MM.1S (cell line): Measurements from ENCODE around the gene CCSAP.

Experiments used
- DNase-seq: peaks from one replicate; pipeline ENCODE4 v3.0.0-alpha.2; 2015
- H2AFZ ChIP-seq: fragments of 300-600 bp; sonication (generic); 2 replicates; pipeline ENCODE4 v1.6.0; 2016; ENCODE audit warnings: antibody characterized with exemption, low read length
- H3F3A ChIP-seq: fragments of 300-600 bp; sonication (generic); 2 replicates; pipeline ENCODE4 v1.6.1; 2016; ENCODE audit warnings: mild to moderate bottlenecking, antibody characterized with exemption, low read length, moderate library complexity, mixed read lengths; ENCODE audit not compliant: insufficient read depth
- H3K27ac ChIP-seq: fragments of 300-600 bp; sonication (generic); 2 replicates; pipeline ENCODE4 v1.5.1; 2016; ENCODE audit warnings: mild to moderate bottlenecking, low read length
- H3K27me3 ChIP-seq: fragments of 300-600 bp; sonication (generic); replicated peaks from 2 replicates; pipeline ENCODE4 v1.6.0; 2016; ENCODE audit warnings: low read length; ENCODE audit not compliant: insufficient read depth
- H3K36me3 ChIP-seq: fragments of 300-600 bp; sonication (generic); replicated peaks from 2 replicates; pipeline ENCODE4 v1.6.1; 2016; ENCODE audit warnings: mild to moderate bottlenecking, low read length, mixed read lengths; ENCODE audit not compliant: insufficient read depth
- H3K4me1 ChIP-seq: fragments of 300-600 bp; sonication (generic); 2 replicates; pipeline ENCODE4 v1.6.1; 2016; ENCODE audit warnings: low read length, mixed read lengths
- H3K4me2 ChIP-seq: fragments of 300-600 bp; sonication (generic); 2 replicates; pipeline ENCODE4 v1.6.0; 2016; ENCODE audit warnings: low read depth, low read length
- H3K4me3 ChIP-seq: fragments of 300-600 bp; sonication (generic); 2 replicates; pipeline ENCODE4 v1.5.1; 2016; ENCODE audit warnings: low read length, mixed read lengths
- H3K79me2 ChIP-seq: fragments of 300-600 bp; sonication (generic); 2 replicates; pipeline ENCODE4 v1.6.1; 2016; ENCODE audit warnings: mixed run types, low read length, mixed read lengths
- H3K9ac ChIP-seq: fragments of 300-600 bp; sonication (generic); 2 replicates; pipeline ENCODE4 v1.6.1; 2016; ENCODE audit warnings: low read length, mixed read lengths
- H3K9me2 ChIP-seq: fragments of 300-600 bp; sonication (generic); replicated peaks from 2 replicates; pipeline ENCODE4 v1.6.1; 2016; ENCODE audit warnings: mild to moderate bottlenecking, low read length, mixed read lengths; ENCODE audit not compliant: insufficient read depth
- H3K9me3 ChIP-seq: fragments of 300-600 bp; sonication (generic); replicated peaks from 2 replicates; pipeline ENCODE4 v1.6.1; 2016; ENCODE audit warnings: mild to moderate bottlenecking, low read length, mixed read lengths; ENCODE audit not compliant: insufficient read depth
- H4K20me1 ChIP-seq: fragments of 300-600 bp; sonication (generic); 2 replicates; pipeline ENCODE4 v1.6.1; 2016; ENCODE audit warnings: mild to moderate bottlenecking, low read length, moderate library complexity, mixed read lengths; ENCODE audit not compliant: insufficient read depth
- EZH2 ChIP-seq: fragments of 300-600 bp; sonication (generic); optimal IDR thresholded peaks from 2 replicates; pipeline ENCODE3; 2017; ENCODE audit warnings: low read depth, mild to moderate bottlenecking, antibody characterized with exemption, low read length, mixed read lengths
- EZH2phosphoT487 ChIP-seq: fragments of 300-600 bp; sonication (generic); IDR thresholded peaks from 2 replicates; pipeline ENCODE4 v1.6.1; 2018; ENCODE audit warnings: antibody characterized with exemption, low read length
- TF ChIP-seq, protein P1 (sequence below): fragments of 300-600 bp; sonication (generic); IDR thresholded peaks from 2 replicates; pipeline ENCODE4 v1.5.1; 2016; ENCODE audit warnings: antibody characterized with exemption, low read length, mixed read lengths

Gene CCSAP

DNA sequence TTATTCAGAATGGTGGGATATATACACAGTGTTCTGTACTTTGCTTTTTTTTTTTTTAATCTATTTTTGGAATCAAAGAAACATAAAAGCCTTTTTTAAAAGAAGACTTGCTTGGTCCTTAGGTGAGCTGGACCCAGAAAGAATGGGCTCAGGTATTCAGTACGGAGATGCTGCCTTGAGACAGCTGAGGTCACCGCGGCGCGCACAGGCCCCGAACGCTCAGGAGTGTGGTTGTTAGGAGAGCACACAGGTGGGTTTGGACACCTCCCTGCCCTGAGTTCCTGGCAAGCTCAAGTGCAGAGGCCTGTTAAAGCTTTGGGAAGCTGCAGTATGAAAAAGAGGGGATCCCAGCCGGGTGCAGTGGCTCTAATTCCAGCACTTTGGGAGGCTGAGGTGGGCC is 40.1 kb downstream of the CCSAP start:
- no peaks in the 10 kb centered on the region for H3K4me1 ChIP-seq
- TF ChIP-seq EZH2: no peak
- TF ChIP-seq, protein P1, sequence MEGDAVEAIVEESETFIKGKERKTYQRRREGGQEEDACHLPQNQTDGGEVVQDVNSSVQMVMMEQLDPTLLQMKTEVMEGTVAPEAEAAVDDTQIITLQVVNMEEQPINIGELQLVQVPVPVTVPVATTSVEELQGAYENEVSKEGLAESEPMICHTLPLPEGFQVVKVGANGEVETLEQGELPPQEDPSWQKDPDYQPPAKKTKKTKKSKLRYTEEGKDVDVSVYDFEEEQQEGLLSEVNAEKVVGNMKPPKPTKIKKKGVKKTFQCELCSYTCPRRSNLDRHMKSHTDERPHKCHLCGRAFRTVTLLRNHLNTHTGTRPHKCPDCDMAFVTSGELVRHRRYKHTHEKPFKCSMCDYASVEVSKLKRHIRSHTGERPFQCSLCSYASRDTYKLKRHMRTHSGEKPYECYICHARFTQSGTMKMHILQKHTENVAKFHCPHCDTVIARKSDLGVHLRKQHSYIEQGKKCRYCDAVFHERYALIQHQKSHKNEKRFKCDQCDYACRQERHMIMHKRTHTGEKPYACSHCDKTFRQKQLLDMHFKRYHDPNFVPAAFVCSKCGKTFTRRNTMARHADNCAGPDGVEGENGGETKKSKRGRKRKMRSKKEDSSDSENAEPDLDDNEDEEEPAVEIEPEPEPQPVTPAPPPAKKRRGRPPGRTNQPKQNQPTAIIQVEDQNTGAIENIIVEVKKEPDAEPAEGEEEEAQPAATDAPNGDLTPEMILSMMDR: no peak
- TF ChIP-seq EZH2phosphoT487: no peak
- H3K27me3 ChIP-seq: no peaks in the 10 kb centered on the region
- no peak overlapping the region for H3K27ac ChIP-seq
- H3K4me3 ChIP-seq: no peak overlapping the region
- H3K9me2 ChIP-seq: no peaks in the 10 kb centered on the region
- peaks cover 8% of the 10 kb centered on the region; the same call in 1 of the 2 replicates for H3K36me3 ChIP-seq
- no peaks in the 10 kb centered on the region for H3K9me3 ChIP-seq
- no peaks in the 10 kb centered on the region for H3K79me2 ChIP-seq
- no peaks in the 10 kb centered on the region for H3F3A ChIP-seq
- H2AFZ ChIP-seq: no peak overlapping the region
- no peak overlapping the region for H3K9ac ChIP-seq
- H4K20me1 ChIP-seq: no peaks in the 10 kb centered on the region
- DNase-seq: no peak
- no peak overlapping the region for H3K4me2 ChIP-seq

DNA sequence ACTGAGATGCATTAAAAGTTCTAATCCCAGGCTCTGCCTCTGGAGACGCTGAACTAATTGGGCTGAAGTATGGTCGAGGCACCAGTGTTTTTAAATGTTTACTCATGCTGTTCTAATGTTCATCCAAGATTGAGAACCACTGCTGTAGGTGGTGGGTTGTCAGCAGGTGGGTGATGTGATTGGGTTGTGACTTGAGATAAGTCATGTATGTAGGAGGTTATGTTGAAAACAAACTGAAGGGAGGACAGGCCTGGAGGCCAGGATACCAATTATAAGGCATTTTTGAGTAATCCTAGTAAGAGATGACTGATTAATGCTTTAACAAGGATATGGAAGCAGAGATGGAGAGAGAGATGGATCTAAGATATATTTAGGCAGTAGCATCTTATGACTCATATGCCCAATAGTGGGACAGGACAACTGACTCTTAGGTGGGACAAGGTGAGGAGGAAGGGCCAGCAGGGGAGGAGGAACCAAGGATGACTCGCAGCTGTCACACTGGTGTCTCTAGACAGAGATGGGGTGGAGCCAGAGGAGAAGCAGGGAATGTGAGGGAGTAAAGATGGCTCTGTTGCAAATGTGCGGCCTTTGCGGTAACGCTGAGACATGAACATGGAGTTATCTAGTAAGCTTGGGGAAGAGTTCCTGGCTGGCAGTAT is 42.6 kb downstream of the CCSAP start:
- no peaks in the 10 kb centered on the region for H4K20me1 ChIP-seq
- peaks cover 8% of the 10 kb centered on the region; the same call in 1 of the 2 replicates for H3K36me3 ChIP-seq

DNA sequence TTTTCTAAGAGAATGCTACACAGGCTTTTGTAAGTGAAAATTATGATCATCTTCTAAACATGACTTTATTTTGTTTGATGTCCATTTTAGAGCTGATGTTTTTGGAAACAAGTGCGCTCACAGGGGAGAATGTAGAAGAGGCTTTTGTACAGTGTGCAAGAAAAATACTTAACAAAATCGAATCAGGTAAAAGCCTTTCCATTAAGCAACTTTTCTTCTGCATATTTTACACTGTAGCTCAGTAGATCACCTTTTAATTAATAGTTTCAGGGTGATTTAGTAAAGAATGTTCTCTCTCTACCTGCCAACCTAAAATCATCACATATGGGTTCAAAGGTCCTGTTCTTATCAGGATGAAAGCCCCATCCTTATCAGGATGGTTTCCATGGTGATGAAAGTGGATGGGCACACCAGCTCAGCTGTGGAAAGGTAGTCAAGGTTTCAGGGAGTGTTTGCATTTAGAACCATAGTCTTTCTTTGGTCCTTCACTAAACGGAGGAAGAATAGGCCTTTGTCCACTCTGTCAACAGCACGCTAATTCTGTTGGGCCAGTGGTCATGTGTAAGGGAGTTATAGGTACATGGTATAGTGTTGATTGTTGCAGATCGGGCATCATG is 43.9 kb downstream of the CCSAP start:
- no peak overlapping the region for H3K4me2 ChIP-seq
- no peaks in the 10 kb centered on the region for H3K9me2 ChIP-seq
- no peaks in the 10 kb centered on the region for H3K9me3 ChIP-seq
- DNase-seq: no peak
- peaks cover 1% of the 10 kb centered on the region; the same call in 1 of the 2 replicates for H3K36me3 ChIP-seq
- H3K4me3 ChIP-seq: no peak overlapping the region
- H3K9ac ChIP-seq: no peak overlapping the region
- H3K4me1 ChIP-seq: no peaks in the 10 kb centered on the region
- no peak overlapping the region for H3K27ac ChIP-seq
- no peak overlapping the region for H2AFZ ChIP-seq
- H3K27me3 ChIP-seq: no peaks in the 10 kb centered on the region
- TF ChIP-seq EZH2phosphoT487: no peak
- TF ChIP-seq, protein P1: no peak
- no peak for TF ChIP-seq EZH2
- no peaks in the 10 kb centered on the region for H3F3A ChIP-seq
- no peaks in the 10 kb centered on the region for H3K79me2 ChIP-seq
- no peaks in the 10 kb centered on the region for H4K20me1 ChIP-seq

More for the DNA sequence above, 42.6 kb downstream of the CCSAP start:
- Histone ChIP-seq H3K79me2 (no peaks in the 10 kb centered on the region), H3K9me3 (no peaks in the 10 kb centered on the region), H3K4me2 (no peak overlapping the region), H3K9ac (no peak overlapping the region), H3F3A (no peaks in the 10 kb centered on the region), H2AFZ (no peak overlapping the region), H3K27ac (no peak overlapping the region), H3K27me3 (no peaks in the 10 kb centered on the region), H3K4me3 (no peak overlapping the region), H3K4me1 (no peaks in the 10 kb centered on the region), H3K9me2 (no peaks in the 10 kb centered on the region)
- DNase-seq: no peak
- TF ChIP-seq EZH2phosphoT487 (no peak), EZH2 (no peak)
- TF ChIP-seq, protein P1: no peak
